GM12878 (cell line): ENCODE results near the gene TFDP1. TPM values are rescaled to one million over a fixed set of nuclear protein-coding genes. Genes with fewer than 3 reads are reported as not detected.

ENCODE experiments used
- ATAC-seq: fragments of 200-7000 bp; cut with Tn5 transposase; 3 replicates; pipeline ENCODE4 v1.9.1; 2020; ENCODE audit warnings: mild to moderate bottlenecking, moderate library complexity
- BruUV-seq: library from RNA; stranded (reverse); fragments of 400-500 nt; replicated peaks from 2 replicates; lab custom pipeline; 2021; lab: Mats Ljungman, UMichigan
- CTCF ChIA-PET: fragments of 300-600 bp; sonication (Branson Sonifier 250); formaldehyde crosslinking; extraction: SDS; loops from one replicate; lab custom pipeline; 2021; ENCODE audit warnings: inconsistent platforms; lab: Yijun Ruan, JAX
- POLR2A ChIA-PET: fragments of 350-600 bp; formaldehyde crosslinking; extraction: SDS; loops from one replicate; lab custom pipeline; 2021; ENCODE audit warnings: inconsistent platforms; lab: Charles Lee
- RAD21 ChIA-PET: fragments of 300-600 bp; sonication (Branson Sonifier 250); formaldehyde crosslinking; loops from one replicate; lab custom pipeline; 2023; ENCODE audit warnings: antibody characterized with exemption; ENCODE audit not compliant: unreplicated experiment; lab: Charles Lee
- SMC1A ChIA-PET: fragments of 300-600 bp; sonication (Branson Sonifier 250); formaldehyde crosslinking; loops from one replicate; lab custom pipeline; 2023; ENCODE audit not compliant: unreplicated experiment, uncharacterized antibody; lab: Charles Lee
- DNase-seq: peaks from one replicate; pipeline ENCODE4 v3.0.0-alpha.2; 2011; ENCODE audit warnings: low read depth, low spot score
- FAIRE-seq: peaks from 3 replicates; lab custom pipeline; 2011; peaks lifted over from hg19 to GRCh38; lab: Jason Lieb, UNC
- H2AFZ ChIP-seq: 2 replicates; pipeline ENCODE4 v1.6.0; 2011; ENCODE audit warnings: low read depth, low read length, control low read depth; ENCODE audit not compliant: control insufficient read depth
- H3K27ac ChIP-seq: 2 replicates; pipeline ENCODE4 v1.5.1; 2011; ENCODE audit warnings: control low read depth; ENCODE audit not compliant: control insufficient read depth, insufficient read depth
- H3K27me3 ChIP-seq, 2 experiments: replicated peaks in 1 of 2; 2 replicates each; pipeline versions ENCODE4 v1.6.0 to v1.6.1; 2011; ENCODE audit warnings: low read length in 1 of 2; ENCODE audit not compliant: control insufficient read depth in 2 of 2, insufficient read depth in 2 of 2
- H3K36me3 ChIP-seq, 2 experiments: 2 replicates each; pipeline ENCODE4 v1.5.1; 2011; ENCODE audit warnings: low read length in 1 of 2; ENCODE audit not compliant: control insufficient read depth in 2 of 2, insufficient read depth in 2 of 2
- H3K4me1 ChIP-seq: 2 replicates; pipeline ENCODE4 v1.6.1; 2011; ENCODE audit warnings: mild to moderate bottlenecking, low read length, moderate library complexity, mixed read lengths; ENCODE audit not compliant: control insufficient read depth, insufficient read depth
- H3K4me2 ChIP-seq: 2 replicates; pipeline ENCODE4 v1.6.0; 2011; ENCODE audit warnings: control low read depth; ENCODE audit not compliant: control insufficient read depth, insufficient read depth
- H3K4me3 ChIP-seq: fragments of 200-600 bp; sonication (generic); 2 replicates; pipeline ENCODE4 v1.5.1; 2016
- H3K79me2 ChIP-seq: 2 replicates; pipeline ENCODE4 v1.6.0; 2011; ENCODE audit warnings: low read length; ENCODE audit not compliant: control insufficient read depth, insufficient read depth
- H3K9ac ChIP-seq: 2 replicates; pipeline ENCODE4 v1.8.0; 2011; ENCODE audit warnings: low read length, control low read depth, mixed read lengths; ENCODE audit not compliant: control insufficient read depth, insufficient read depth
- H3K9me3 ChIP-seq: replicated peaks from 3 replicates; pipeline ENCODE4 v1.5.1; 2011; ENCODE audit warnings: mild to moderate bottlenecking, low read length; ENCODE audit not compliant: control insufficient read depth, insufficient read depth
- H4K20me1 ChIP-seq: 2 replicates; pipeline ENCODE4 v1.6.0; 2011; ENCODE audit not compliant: control insufficient read depth, insufficient read depth
- BHLHE40 ChIP-seq, 2 experiments: fragments of 450-650 bp in 1 of 2; IDR thresholded peaks; 2 replicates each; pipeline ENCODE4 v1.6.1; 2011 to 2017; ENCODE audit warnings: low read depth in 2 of 2, borderline replicate concordance in 1 of 2, improper control_type of control experiment in 1 of 2, low read length in 1 of 2, mild to moderate bottlenecking in 1 of 2
- HDAC2 ChIP-seq: fragments of 200-600 bp; sonication (generic); IDR thresholded peaks from 2 replicates; pipeline ENCODE4 v1.6.1; 2017
- IKZF1 ChIP-seq: fragments of 450-650 bp; conservative IDR thresholded peaks from 2 replicates; pipeline ENCODE4 v1.6.1; 2017; ENCODE audit warnings: antibody characterized with exemption, mild to moderate bottlenecking
- KDM1A ChIP-seq: fragments of 200-600 bp; sonication (generic); IDR thresholded peaks from 2 replicates; pipeline ENCODE4 v1.6.1; 2016; ENCODE audit warnings: borderline replicate concordance
- MYB ChIP-seq: fragments of 150-350 bp; IDR thresholded peaks from 2 replicates; pipeline ENCODE4 v1.6.1; 2014; ENCODE audit warnings: mild to moderate bottlenecking, low read depth, low read length, borderline replicate concordance
- NFIC ChIP-seq: IDR thresholded peaks from 2 replicates; pipeline ENCODE4 v1.6.1; 2012; ENCODE audit warnings: low read depth, mild to moderate bottlenecking, inconsistent platforms, low read length, moderate library complexity
- PAX8 ChIP-seq: fragments of 450-650 bp; IDR thresholded peaks from 2 replicates; pipeline ENCODE4 v1.6.1; 2017; ENCODE audit warnings: mild to moderate bottlenecking, moderate library complexity
- PBX3 ChIP-seq: IDR thresholded peaks from 2 replicates; pipeline ENCODE4 v1.6.1; 2011; ENCODE audit warnings: mild to moderate bottlenecking, low read depth, low read length, moderate library complexity; ENCODE audit not compliant: insufficient replicate concordance
- SIX5 ChIP-seq: IDR thresholded peaks from 2 replicates; pipeline ENCODE4 v1.6.1; 2011; ENCODE audit warnings: mild to moderate bottlenecking, low read depth, low read length, moderate library complexity; ENCODE audit not compliant: severe bottlenecking
- SMAD1 ChIP-seq: fragments of 450-650 bp; IDR thresholded peaks from 2 replicates; pipeline ENCODE4 v1.6.1; 2018; ENCODE audit warnings: mild to moderate bottlenecking, low read depth; ENCODE audit not compliant: partially characterized antibody
- STAT3 ChIP-seq: IDR thresholded peaks from 2 replicates; pipeline ENCODE4 v1.6.1; 2011; ENCODE audit warnings: low read depth, low read length, improper control_type of control experiment
- TARDBP ChIP-seq: IDR thresholded peaks from 2 replicates; pipeline ENCODE4 v1.6.1; 2016; ENCODE audit warnings: borderline replicate concordance
- TBL1XR1 ChIP-seq: IDR thresholded peaks from 2 replicates; pipeline ENCODE4 v1.6.1; 2012; ENCODE audit warnings: low read depth, low read length, improper control_type of control experiment
- WGBS: methylation state at CpG from one replicate; pipeline ENCODE4 v1.1.6; 2016; ENCODE audit warnings: low lambda C conversion rate; ENCODE audit not compliant: insufficient replicate concordance, insufficient coverage; ENCODE audit errors: missing lambda C conversion rate; 5-methylcytosine and 5-hydroxymethylcytosine counted together
- in situ Hi-C: fragments of 300-500 bp; cut with MboI; formaldehyde crosslinking; loops from 9 replicates; pipeline ENCODE4 v1.14.3; 2018; ENCODE audit warnings: mixed read lengths
- intact Hi-C: fragments of 100-400 bp; cut with micrococcal nuclease; formaldehyde crosslinking; loops from one replicate; pipeline ENCODE4 v1.14.2; 2022; ENCODE audit not compliant: unreplicated experiment
- polyA plus RNA-seq, 11 experiments: library from polyadenylated mRNA; depleted of rRNA in 4 of 11; unstranded in 6 of 11; stranded (reverse) in 5 of 11; fragments of >200 nt; fragmentation: Nextera tagmentation in 4 of 11; fragmentation: Illumina TruSeq in 1 of 11; extraction: Ambion mirVana in 4 of 11; extraction: Trizol in 1 of 11; gene quantifications; 1 replicate in 1 of 11; 2 replicates in 10 of 11; pipeline versions ENCODE4 v1.2.1 to v1.2.3, GENCODE V29; 2011 to 2016; ENCODE audit warnings: inconsistent platforms in 2 of 11, missing spikeins in 2 of 11, low read depth in 1 of 11
- total RNA-seq, 4 experiments: library from RNA; depleted of rRNA in 3 of 4; stranded (reverse); fragments of >200 nt in 3 of 4; fragmentation: Illumina TruSeq in 1 of 4; extraction: Trizol in 1 of 4; gene quantifications; 2 replicates each; pipeline versions ENCODE4 v1.2.1 to v1.2.3, GENCODE V29; 2013 to 2021
- TF ChIP-seq, protein P1 (sequence below): fragments of 450-650 bp; IDR thresholded peaks from 2 replicates; pipeline ENCODE4 v1.6.1; 2017; ENCODE audit warnings: mild to moderate bottlenecking, low read depth, inconsistent platforms; ENCODE audit not compliant: poor library complexity, severe bottlenecking
- TF ChIP-seq, protein P2 (sequence below): IDR thresholded peaks from 2 replicates; pipeline ENCODE4 v1.6.1; 2011; ENCODE audit warnings: borderline replicate concordance, low read depth, mild to moderate bottlenecking, moderate library complexity, low read length; ENCODE audit not compliant: insufficient read depth, poor library complexity, severe bottlenecking
- TF ChIP-seq, protein P3 (sequence below): fragments of 450-650 bp; IDR thresholded peaks from 2 replicates; pipeline ENCODE4 v1.6.1; 2017; ENCODE audit warnings: low read depth, mild to moderate bottlenecking, moderate library complexity

TFDP1 gene
- total and polyA plus RNA-seq, 10 of the 15 experiments (the other 5 are each of a cell fraction or from before 2014, with no cell fraction given) = 37.7 to 254 (median 119) TPM

GRCh38 chr13:113646376-113646775 is 61.8 kb downstream of the TFDP1 start (continued):
- TF ChIP-seq KDM1A (no peak), SMAD1 (no peak), MYB (no peak), STAT3 (no peak), BHLHE40 (IDR thresholded peaks at IDR 0.05; ENCODE audit: borderline replicate concordance in 1 of 2, low read depth in 2 of 2, low read length in 1 of 2) (no peak), NFIC (no peak), SIX5 (no peak)
- TF ChIP-seq, protein P1, sequence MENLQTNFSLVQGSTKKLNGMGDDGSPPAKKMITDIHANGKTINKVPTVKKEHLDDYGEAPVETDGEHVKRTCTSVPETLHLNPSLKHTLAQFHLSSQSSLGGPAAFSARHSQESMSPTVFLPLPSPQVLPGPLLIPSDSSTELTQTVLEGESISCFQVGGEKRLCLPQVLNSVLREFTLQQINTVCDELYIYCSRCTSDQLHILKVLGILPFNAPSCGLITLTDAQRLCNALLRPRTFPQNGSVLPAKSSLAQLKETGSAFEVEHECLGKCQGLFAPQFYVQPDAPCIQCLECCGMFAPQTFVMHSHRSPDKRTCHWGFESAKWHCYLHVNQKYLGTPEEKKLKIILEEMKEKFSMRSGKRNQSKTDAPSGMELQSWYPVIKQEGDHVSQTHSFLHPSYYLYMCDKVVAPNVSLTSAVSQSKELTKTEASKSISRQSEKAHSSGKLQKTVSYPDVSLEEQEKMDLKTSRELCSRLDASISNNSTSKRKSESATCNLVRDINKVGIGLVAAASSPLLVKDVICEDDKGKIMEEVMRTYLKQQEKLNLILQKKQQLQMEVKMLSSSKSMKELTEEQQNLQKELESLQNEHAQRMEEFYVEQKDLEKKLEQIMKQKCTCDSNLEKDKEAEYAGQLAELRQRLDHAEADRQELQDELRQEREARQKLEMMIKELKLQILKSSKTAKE = no peak
- TF ChIP-seq, protein P2, sequence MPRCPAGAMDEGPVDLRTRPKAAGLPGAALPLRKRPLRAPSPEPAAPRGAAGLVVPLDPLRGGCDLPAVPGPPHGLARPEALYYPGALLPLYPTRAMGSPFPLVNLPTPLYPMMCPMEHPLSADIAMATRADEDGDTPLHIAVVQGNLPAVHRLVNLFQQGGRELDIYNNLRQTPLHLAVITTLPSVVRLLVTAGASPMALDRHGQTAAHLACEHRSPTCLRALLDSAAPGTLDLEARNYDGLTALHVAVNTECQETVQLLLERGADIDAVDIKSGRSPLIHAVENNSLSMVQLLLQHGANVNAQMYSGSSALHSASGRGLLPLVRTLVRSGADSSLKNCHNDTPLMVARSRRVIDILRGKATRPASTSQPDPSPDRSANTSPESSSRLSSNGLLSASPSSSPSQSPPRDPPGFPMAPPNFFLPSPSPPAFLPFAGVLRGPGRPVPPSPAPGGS = no peak

GRCh38 chr13:113646921-113647340 is 62.4 kb downstream of the TFDP1 start:
- Histone ChIP-seq H3K27me3 (no peaks in the 10 kb centered on the region), H3K27ac (no peak overlapping the region), H2AFZ (no peak overlapping the region), H3K4me3 (no peak overlapping the region), H3K79me2 (no peaks in the 10 kb centered on the region), H3K9ac (no peak overlapping the region), H3K36me3 (peaks cover 0 to 2% of the 10 kb centered on the region in 2 experiments; a peak in 2 of 4 replicates), H3K4me2 (no peak overlapping the region), H4K20me1 (no peaks in the 10 kb centered on the region), H3K9me3 (no peaks in the 10 kb centered on the region), H3K4me1 (no peaks in the 10 kb centered on the region)
- BruUV-seq = no TSS peak
- in situ Hi-C loops = no loop called here
- ChIA-PET RAD21 (no interaction called here), SMC1A (no interaction called here), POLR2A (interaction anchor here (0.7 kb wide), 1 partner anchor 181 kb away, joined by 4 read pairs; no protein-coding TSS in a partner anchor), CTCF (no interaction called here)
- ATAC-seq (no peak), FAIRE-seq (no peak), DNase-seq (no peak)
- 69% methylated on average over 10 of the region's 10 CpGs for WGBS
- intact Hi-C loops = no loop called here
- TF ChIP-seq TBL1XR1 (no peak), PAX8 (no peak), HDAC2 (no peak), IKZF1 (no peak), TARDBP (no peak), SIX5 (no peak), PBX3 (no peak), SMAD1 (no peak)
- TF ChIP-seq, protein P3, sequence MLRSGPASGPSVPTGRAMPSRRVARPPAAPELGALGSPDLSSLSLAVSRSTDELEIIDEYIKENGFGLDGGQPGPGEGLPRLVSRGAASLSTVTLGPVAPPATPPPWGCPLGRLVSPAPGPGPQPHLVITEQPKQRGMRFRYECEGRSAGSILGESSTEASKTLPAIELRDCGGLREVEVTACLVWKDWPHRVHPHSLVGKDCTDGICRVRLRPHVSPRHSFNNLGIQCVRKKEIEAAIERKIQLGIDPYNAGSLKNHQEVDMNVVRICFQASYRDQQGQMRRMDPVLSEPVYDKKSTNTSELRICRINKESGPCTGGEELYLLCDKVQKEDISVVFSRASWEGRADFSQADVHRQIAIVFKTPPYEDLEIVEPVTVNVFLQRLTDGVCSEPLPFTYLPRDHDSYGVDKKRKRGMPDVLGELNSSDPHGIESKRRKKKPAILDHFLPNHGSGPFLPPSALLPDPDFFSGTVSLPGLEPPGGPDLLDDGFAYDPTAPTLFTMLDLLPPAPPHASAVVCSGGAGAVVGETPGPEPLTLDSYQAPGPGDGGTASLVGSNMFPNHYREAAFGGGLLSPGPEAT = no peak
